OCI-LY1 (cell line): ENCODE results near the gene KCNG3.

Experiments
- H2AFZ ChIP-seq: fragments of 200-600 bp; sonication (generic), shearing (Covaris generic); 2 replicates; pipeline ENCODE4 v1.6.0; 2014; ENCODE audit warnings: antibody characterized with exemption, mild to moderate bottlenecking, low read length
- H3F3A ChIP-seq: fragments of 200-600 bp; sonication (generic), shearing (Covaris generic); 2 replicates; pipeline ENCODE4 v1.6.0; 2014; ENCODE audit warnings: mild to moderate bottlenecking, antibody characterized with exemption, low read length, moderate library complexity; ENCODE audit not compliant: insufficient read depth
- H3K27ac ChIP-seq: fragments of 200-600 bp; sonication (generic); 2 replicates; pipeline ENCODE4 v1.5.1; 2014; ENCODE audit warnings: low read length, mixed run types, mild to moderate bottlenecking, low read depth; ENCODE audit not compliant: poor library complexity, severe bottlenecking
- H3K27me3 ChIP-seq: fragments of 200-600 bp; sonication (generic); 2 replicates; pipeline ENCODE4 v1.6.0; 2014; ENCODE audit warnings: antibody characterized with exemption, mild to moderate bottlenecking, low read length, moderate library complexity; ENCODE audit not compliant: insufficient read depth
- H3K36me3 ChIP-seq: fragments of 200-600 bp; sonication (generic); 2 replicates; pipeline ENCODE4 v1.6.1; 2014; ENCODE audit warnings: mild to moderate bottlenecking, antibody characterized with exemption, low read length, moderate library complexity, mixed read lengths; ENCODE audit not compliant: insufficient read depth
- H3K4me1 ChIP-seq: fragments of 200-600 bp; sonication (generic); 2 replicates; pipeline ENCODE4 v1.5.1; 2014; ENCODE audit warnings: mild to moderate bottlenecking, low read length, moderate library complexity; ENCODE audit not compliant: insufficient read depth, severe bottlenecking
- H3K4me2 ChIP-seq: fragments of 200-600 bp; sonication (generic), shearing (Covaris generic); 2 replicates; pipeline ENCODE4 v1.6.1; 2014; ENCODE audit warnings: low read length
- H3K4me3 ChIP-seq: fragments of 200-600 bp; sonication (generic); 2 replicates; pipeline ENCODE4 v1.5.1; 2014; ENCODE audit warnings: low read length, low read depth, mild to moderate bottlenecking, mixed read lengths; ENCODE audit not compliant: poor library complexity, severe bottlenecking
- H3K79me2 ChIP-seq: fragments of 200-600 bp; shearing (Covaris generic); 2 replicates; pipeline ENCODE4 v1.6.1; 2016; ENCODE audit warnings: mixed run types, low read length, mixed read lengths; ENCODE audit not compliant: insufficient read depth
- H3K9ac ChIP-seq: fragments of 200-600 bp; sonication (generic), shearing (Covaris generic); 2 replicates; pipeline ENCODE4 v1.6.1; 2014; ENCODE audit warnings: mild to moderate bottlenecking, low read length, mixed read lengths
- H3K9me2 ChIP-seq: fragments of 200-600 bp; sonication (generic), shearing (Covaris generic); 2 replicates; pipeline ENCODE4 v1.6.1; 2014; ENCODE audit warnings: low read depth, mild to moderate bottlenecking, low read length, mixed read lengths
- H3K9me3 ChIP-seq: fragments of 200-600 bp; shearing (Covaris generic); 2 replicates; pipeline ENCODE4 v1.6.1; 2014; ENCODE audit warnings: low read length, mixed read lengths
- H4K20me1 ChIP-seq: fragments of 200-600 bp; sonication (generic), shearing (Covaris generic); 2 replicates; pipeline ENCODE4 v1.6.0; 2016; ENCODE audit warnings: mild to moderate bottlenecking, low read length; ENCODE audit not compliant: insufficient read depth
- CTCF ChIP-seq: fragments of 200-600 bp; sonication (generic), shearing (Covaris generic); IDR thresholded peaks from 2 replicates; pipeline ENCODE4 v1.5.1; 2017; ENCODE audit warnings: mild to moderate bottlenecking, antibody characterized with exemption, low read length, moderate library complexity, mixed read lengths
- EZH2 ChIP-seq: fragments of 200-600 bp; sonication (generic), shearing (Covaris generic); IDR thresholded peaks from 2 replicates; pipeline ENCODE4 v1.8.0; 2017; ENCODE audit warnings: borderline replicate concordance, mixed run types, mild to moderate bottlenecking, antibody characterized with exemption, low read length, moderate library complexity, mixed read lengths

KCNG3 gene

DNA sequence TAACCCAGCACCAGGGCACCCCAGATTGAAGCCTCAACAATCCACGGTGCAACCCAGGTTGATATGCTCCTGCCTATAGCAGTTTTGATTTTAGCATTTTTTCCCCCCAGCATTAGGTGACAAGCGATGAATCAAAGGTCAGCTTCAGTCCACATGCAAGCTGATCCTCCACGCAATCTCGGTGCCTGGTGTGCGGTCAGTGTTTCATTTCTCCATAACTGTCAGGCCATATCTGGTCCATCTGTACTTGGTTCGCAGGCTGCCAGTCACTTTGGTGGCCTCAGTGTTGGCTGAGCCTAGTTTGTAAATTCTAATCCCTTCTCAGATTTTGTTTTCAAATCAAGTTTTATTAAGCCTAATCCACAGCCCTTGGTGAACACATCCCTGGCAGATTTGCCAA is 30.2 kb downstream of the KCNG3 start:
- no peaks in the 10 kb centered on the region for H3K9me3 ChIP-seq
- no peak overlapping the region for H3K4me2 ChIP-seq
- no peaks in the 10 kb centered on the region for H4K20me1 ChIP-seq
- no peaks in the 10 kb centered on the region for H3F3A ChIP-seq
- H3K4me3 ChIP-seq = no peak overlapping the region
- H3K9ac ChIP-seq = no peak overlapping the region
- no peaks in the 10 kb centered on the region for H3K36me3 ChIP-seq
- no peak overlapping the region for H3K27ac ChIP-seq
- H3K79me2 ChIP-seq = no peaks in the 10 kb centered on the region
- TF ChIP-seq CTCF = no peak
- TF ChIP-seq EZH2 = no peak
- H3K4me1 ChIP-seq = peaks cover 14% of the 10 kb centered on the region
- no peaks in the 10 kb centered on the region for H3K27me3 ChIP-seq
- no peaks in the 10 kb centered on the region for H3K9me2 ChIP-seq
- H2AFZ ChIP-seq = no peak overlapping the region

GRCh38 chr2:42459296-42459695 is 34.5 kb downstream of the KCNG3 start:
- no peaks in the 10 kb centered on the region for H3F3A ChIP-seq
- no peak for TF ChIP-seq EZH2
- no peak for TF ChIP-seq CTCF
- H3K4me1 ChIP-seq = peaks cover 14% of the 10 kb centered on the region
- H3K36me3 ChIP-seq = no peaks in the 10 kb centered on the region
- no peaks in the 10 kb centered on the region for H3K9me3 ChIP-seq
- H3K9me2 ChIP-seq = no peaks in the 10 kb centered on the region
- H3K4me3 ChIP-seq = no peak overlapping the region
- H3K27ac ChIP-seq = no peak overlapping the region
- no peaks in the 10 kb centered on the region for H3K27me3 ChIP-seq
- no peaks in the 10 kb centered on the region for H3K79me2 ChIP-seq
- no peak overlapping the region for H2AFZ ChIP-seq
- H3K4me2 ChIP-seq = no peak overlapping the region
- H3K9ac ChIP-seq = no peak overlapping the region
- no peaks in the 10 kb centered on the region for H4K20me1 ChIP-seq

DNA sequence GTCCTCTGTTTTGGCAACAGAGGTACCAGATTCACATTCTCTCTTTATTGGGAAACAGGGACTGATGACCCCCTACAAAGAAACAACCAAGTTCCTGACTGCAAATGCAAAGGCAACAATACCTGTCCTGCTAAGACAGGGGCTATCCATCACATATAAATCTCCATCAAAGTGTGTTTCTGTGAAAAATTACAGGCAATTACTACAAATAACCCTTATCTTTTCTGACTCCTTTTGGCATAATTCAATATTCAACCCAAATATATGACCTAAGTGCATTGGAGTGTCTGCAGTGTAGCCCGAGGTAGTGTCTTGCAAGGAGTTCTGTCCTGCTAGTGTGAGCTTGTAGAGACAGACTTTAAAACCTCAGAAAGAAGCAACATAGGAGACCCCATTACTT is 35.4 kb downstream of the KCNG3 start:
- H3K9me3 ChIP-seq = no peaks in the 10 kb centered on the region
- no peaks in the 10 kb centered on the region for H3F3A ChIP-seq
- peaks cover 14% of the 10 kb centered on the region for H3K4me1 ChIP-seq
- no peaks in the 10 kb centered on the region for H3K79me2 ChIP-seq
- H2AFZ ChIP-seq = no peak overlapping the region
- no peaks in the 10 kb centered on the region for H3K36me3 ChIP-seq
- no peak overlapping the region for H3K4me3 ChIP-seq
- no peak overlapping the region for H3K27ac ChIP-seq
- no peaks in the 10 kb centered on the region for H3K9me2 ChIP-seq
- TF ChIP-seq CTCF (no peak), EZH2 (no peak)
- H3K4me2 ChIP-seq = no peak overlapping the region
- H3K9ac ChIP-seq = no peak overlapping the region
- no peaks in the 10 kb centered on the region for H3K27me3 ChIP-seq
- H4K20me1 ChIP-seq = no peaks in the 10 kb centered on the region
